ENCODE data around the gene E4F1. TPM values are rescaled to one million over a fixed set of nuclear protein-coding genes. Genes with fewer than 3 reads are reported as not detected.

Gene E4F1
- total and polyA plus RNA-seq, 4 donors: 12.9 to 75.7 (median 19.4) TPM

GRCh38 chr16:2284001-2284770 is 60.8 kb downstream of the E4F1 start:
- Histone ChIP-seq H3K27ac (ENCODE audit: low read depth in 1 of 2, low read length in 2 of 2) (no peak overlapping the region), H3K4me3 (ENCODE audit: low read length in 2 of 2) (no peak overlapping the region), H3K27me3 (ENCODE audit: control insufficient read depth in 1 of 2, insufficient read depth in 2 of 2, low read length in 1 of 2) (no peaks in the 10 kb centered on the region), H3K4me1 (ENCODE audit: control insufficient read depth in 1 of 2, insufficient read depth in 2 of 2, low read length in 2 of 2) (no peaks in the 10 kb centered on the region), H3K9me3 (ENCODE audit: control insufficient read depth, low read length) (no peaks in the 10 kb centered on the region), H3K36me3 (ENCODE audit: control insufficient read depth in 1 of 2, insufficient read depth in 2 of 2, low read length in 1 of 2) (peaks cover 0 to 4% of the 10 kb centered on the region in 2 donors)
- intact Hi-C loops (cut with DNase I): no loop called here
- WGBS, 2 donors: 87% methylated on average over 36 to 37 of the region's 37 CpGs
- DNase-seq: peak in 1 of 2 donors; percentile 47
- no peak for ATAC-seq (ENCODE audit: low FRiP score)

GRCh38 chr16:2284797-2285576 is 61.6 kb downstream of the E4F1 start:
- intact Hi-C loops (cut with DNase I): no loop called here
- Histone ChIP-seq H3K27me3 (ENCODE audit: control insufficient read depth in 1 of 2, insufficient read depth in 2 of 2, low read length in 1 of 2) (no peaks in the 10 kb centered on the region), H3K4me3 (ENCODE audit: low read length in 2 of 2) (no peak overlapping the region), H3K27ac (ENCODE audit: low read depth in 1 of 2, low read length in 2 of 2) (no peak overlapping the region), H3K9me3 (ENCODE audit: control insufficient read depth, low read length) (no peaks in the 10 kb centered on the region), H3K4me1 (ENCODE audit: control insufficient read depth in 1 of 2, insufficient read depth in 2 of 2, low read length in 2 of 2) (no peaks in the 10 kb centered on the region), H3K36me3 (ENCODE audit: control insufficient read depth in 1 of 2, insufficient read depth in 2 of 2, low read length in 1 of 2) (peaks cover 0 to 6% of the 10 kb centered on the region in 2 donors)
- DNase-seq: peak in 1 of 2 donors; percentile 37
- no peak for ATAC-seq (ENCODE audit: low FRiP score)
- WGBS, 2 donors: 87 to 89% methylated on average over 34 to 35 of the region's 35 CpGs

Small RNAs within 50 kb of the gene (microRNA-seq; reads per million reads assigned to microRNA genes)
- 0 reads per million in 2 donors for gene MIR3677
- 0 reads per million in 2 donors for gene MIR4717

Other genes starting within 250 kb of the E4F1 start
- not detected for gene NOXO1, start 242.1 kb upstream of the E4F1 start, total RNA-seq
- under 1 TPM in 1 of 2 donors, not detected in 1; 0.84 TPM for gene NOXO1, start 242.1 kb upstream of the E4F1 start, polyA plus RNA-seq
- 10 to 100 TPM; 11.3 to 13.3 TPM for gene GFER, start 239.4 kb upstream of the E4F1 start, total RNA-seq
- 10 to 100 TPM; 32.5 to 44.2 TPM for gene GFER, start 239.4 kb upstream of the E4F1 start, polyA plus RNA-seq
- gene SYNGR3, start 233.6 kb upstream of the E4F1 start, total RNA-seq: under 1 TPM; 0.36 to 0.57 TPM
- gene SYNGR3, start 233.6 kb upstream of the E4F1 start, polyA plus RNA-seq: under 1 TPM in 1 of 2 donors, not detected in 1; 0.26 TPM
- gene ZNF598, start 213.8 kb upstream of the E4F1 start, total RNA-seq: 10 to 100 TPM; 31.0 to 34.4 TPM
- gene ZNF598, start 213.8 kb upstream of the E4F1 start, polyA plus RNA-seq: 10 to 100 TPM; 12.8 to 32.9 TPM
- 1 to 10 TPM in 1 of 2 donors, not detected in 1; 1.2 TPM for gene NPW, start 203.8 kb upstream of the E4F1 start, total RNA-seq
- under 1 TPM in 1 of 2 donors, not detected in 1; 0.56 TPM for gene NPW, start 203.8 kb upstream of the E4F1 start, polyA plus RNA-seq
- gene NHERF2, start 196.7 kb upstream of the E4F1 start, total RNA-seq: 100 to 1,000 TPM in 1 of 2 donors, 10 to 100 TPM in 1; 81.8 to 110 TPM
- gene NHERF2, start 196.7 kb upstream of the E4F1 start, polyA plus RNA-seq: 100 to 1,000 TPM; 119 to 133 TPM
- gene NTHL1, start 175.8 kb upstream of the E4F1 start, total RNA-seq: 10 to 100 TPM in 1 of 2 donors, 1 to 10 TPM in 1; 7.4 to 12.9 TPM
- gene NTHL1, start 175.8 kb upstream of the E4F1 start, polyA plus RNA-seq: 10 to 100 TPM; 24.4 to 33.8 TPM
- 100 to 1,000 TPM in 1 of 2 donors, 10 to 100 TPM in 1; 92.4 to 146 TPM for gene TSC2, start 175.6 kb upstream of the E4F1 start, total RNA-seq
- gene TSC2, start 175.6 kb upstream of the E4F1 start, polyA plus RNA-seq: 100 to 1,000 TPM in 1 of 2 donors, 10 to 100 TPM in 1; 16.2 to 166 TPM
- gene PKD1, start 87.7 kb upstream of the E4F1 start, total RNA-seq: 100 to 1,000 TPM; 325 to 337 TPM
- 100 to 1,000 TPM in 1 of 2 donors, 10 to 100 TPM in 1; 42.8 to 270 TPM for gene PKD1, start 87.7 kb upstream of the E4F1 start, polyA plus RNA-seq
- gene RAB26, start 75.0 kb upstream of the E4F1 start, total RNA-seq: under 1 TPM in 1 of 2 donors, not detected in 1; 0.51 TPM
- 1 to 10 TPM; 2.5 to 4.8 TPM for gene RAB26, start 75.0 kb upstream of the E4F1 start, polyA plus RNA-seq
- 10 to 100 TPM; 47.7 to 54.4 TPM for gene TRAF7, start 67.8 kb upstream of the E4F1 start, total RNA-seq
- 10 to 100 TPM; 24.4 to 38.0 TPM for gene TRAF7, start 67.8 kb upstream of the E4F1 start, polyA plus RNA-seq
- under 1 TPM in 1 of 2 donors, not detected in 1; 0.15 TPM for gene CASKIN1, start 27.0 kb upstream of the E4F1 start, total RNA-seq
- gene CASKIN1, start 27.0 kb upstream of the E4F1 start, polyA plus RNA-seq: under 1 TPM; 0.13 to 0.28 TPM
- gene MLST8, start 18.1 kb upstream of the E4F1 start, total RNA-seq: 10 to 100 TPM; 14.1 to 19.9 TPM
- gene MLST8, start 18.1 kb upstream of the E4F1 start, polyA plus RNA-seq: 10 to 100 TPM; 23.7 to 50.7 TPM
- gene BRICD5, start 12.7 kb upstream of the E4F1 start, total RNA-seq: 1 to 10 TPM; 3.4 to 6.0 TPM
- 10 to 100 TPM in 1 of 2 donors, under 1 TPM in 1; 0.88 to 36.1 TPM for gene BRICD5, start 12.7 kb upstream of the E4F1 start, polyA plus RNA-seq
- gene PGP, start 8.8 kb upstream of the E4F1 start, total RNA-seq: 1 to 10 TPM; 8.9 to 9.1 TPM
- 10 to 100 TPM in 1 of 2 donors, 1 to 10 TPM in 1; 7.3 to 15.4 TPM for gene PGP, start 8.8 kb upstream of the E4F1 start, polyA plus RNA-seq
- 1 to 10 TPM in 1 of 2 donors, under 1 TPM in 1; 0.39 to 1.1 TPM for gene DNASE1L2, start 12.9 kb downstream of the E4F1 start, total RNA-seq
- gene DNASE1L2, start 12.9 kb downstream of the E4F1 start, polyA plus RNA-seq: 1 to 10 TPM in 1 of 2 donors, under 1 TPM in 1; 0.38 to 1.1 TPM
- gene ECI1, start 28.0 kb downstream of the E4F1 start, total RNA-seq: 10 to 100 TPM; 28.4 to 31.3 TPM
- 10 to 100 TPM; 63.0 to 66.0 TPM for gene ECI1, start 28.0 kb downstream of the E4F1 start, polyA plus RNA-seq
- 10 to 100 TPM; 95.5 to 98.4 TPM for gene RNPS1, start 44.5 kb downstream of the E4F1 start, total RNA-seq
- gene RNPS1, start 44.5 kb downstream of the E4F1 start, polyA plus RNA-seq: 100 to 1,000 TPM in 1 of 2 donors, 10 to 100 TPM in 1; 96.4 to 101 TPM
- gene ABCA3, start 117.1 kb downstream of the E4F1 start, total RNA-seq: 10 to 100 TPM; 11.7 to 19.3 TPM
- 1 to 10 TPM; 2.6 to 7.6 TPM for gene ABCA3, start 117.1 kb downstream of the E4F1 start, polyA plus RNA-seq
- 1 to 10 TPM in 1 of 2 donors, under 1 TPM in 1; 0.91 to 3.6 TPM for gene CCNF, start 205.9 kb downstream of the E4F1 start, total RNA-seq
- under 1 TPM; 0.33 to 0.75 TPM for gene CCNF, start 205.9 kb downstream of the E4F1 start, polyA plus RNA-seq
- gene TEDC2, start 236.5 kb downstream of the E4F1 start, total RNA-seq: under 1 TPM; 0.62 to 0.84 TPM
- 1 to 10 TPM in 1 of 2 donors, under 1 TPM in 1; 0.38 to 1.6 TPM for gene TEDC2, start 236.5 kb downstream of the E4F1 start, polyA plus RNA-seq
- gene NTN3, start 247.7 kb downstream of the E4F1 start, total RNA-seq: under 1 TPM in 1 of 2 donors, not detected in 1; 0.42 TPM
- gene NTN3, start 247.7 kb downstream of the E4F1 start, polyA plus RNA-seq: not detected

All from aorta (tissue), 5 donors.